ELF-1 (cell line): ENCODE measurements around the gene INSYN2B.

Source experiments
- DNase-seq: peaks from one replicate; pipeline ENCODE4 v3.0.0-alpha.2; 2016; ENCODE audit warnings: low read depth, low spot score

The INSYN2B gene

DNA sequence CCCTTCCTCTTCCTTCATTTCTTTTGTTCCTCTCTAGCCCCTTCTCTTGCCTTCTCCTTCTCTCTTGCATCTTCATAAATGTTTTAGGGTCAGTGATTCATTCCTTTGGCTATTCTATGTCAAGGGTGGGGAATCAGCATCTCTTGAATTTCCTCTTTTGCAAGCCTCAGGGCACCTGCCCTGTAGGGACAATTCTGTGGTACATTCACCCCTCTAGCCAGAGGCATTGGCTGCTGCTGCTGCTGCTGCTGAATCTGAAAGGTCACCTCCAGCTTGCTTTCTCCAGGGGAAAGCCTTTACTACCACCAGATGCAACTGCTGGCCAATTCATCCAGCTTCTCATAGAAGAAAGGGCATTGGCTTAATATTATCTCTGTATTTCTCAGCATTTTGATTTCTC, 87.3 kb downstream of the INSYN2B start:
- no peak for DNase-seq

DNA sequence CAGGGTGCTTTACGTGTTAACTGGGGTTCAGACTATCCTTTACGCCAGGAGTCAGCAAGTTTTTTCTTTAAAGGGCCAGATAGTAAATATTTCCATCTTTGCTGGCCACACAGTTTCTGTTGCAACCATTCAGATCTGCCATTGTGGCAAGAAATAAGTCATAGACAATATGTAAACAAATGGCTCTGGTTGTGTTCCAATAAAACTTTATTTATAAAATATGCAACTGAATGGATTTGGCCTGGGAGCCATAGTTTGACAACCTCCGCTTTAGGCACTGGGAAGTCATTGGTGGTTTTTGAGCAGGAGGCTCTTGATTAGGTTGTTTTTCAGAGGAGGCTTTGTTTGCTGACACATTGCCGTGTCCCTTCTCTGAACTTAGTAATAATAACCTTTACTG, 90.7 kb downstream of the INSYN2B start:
- DNase-seq = no peak

DNA sequence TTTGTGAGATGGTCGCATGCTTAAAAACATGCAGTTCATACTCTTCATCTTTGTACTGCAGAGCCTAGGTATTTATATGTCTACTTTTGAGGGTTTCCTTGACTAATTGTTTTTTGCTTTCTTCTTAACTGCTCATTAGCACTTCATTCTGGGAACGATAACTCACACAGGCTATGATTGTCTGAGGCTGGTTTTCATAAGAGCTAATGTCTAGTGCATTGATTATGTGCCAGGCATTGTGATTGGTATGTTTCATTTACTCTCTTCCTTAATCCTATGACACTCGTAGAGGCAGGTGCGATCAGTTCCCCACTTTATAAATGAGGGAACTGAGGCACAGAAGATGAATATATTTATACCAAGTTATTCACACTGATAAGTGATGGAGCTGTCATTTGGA, 93.6 kb downstream of the INSYN2B start:
- no peak for DNase-seq

DNA sequence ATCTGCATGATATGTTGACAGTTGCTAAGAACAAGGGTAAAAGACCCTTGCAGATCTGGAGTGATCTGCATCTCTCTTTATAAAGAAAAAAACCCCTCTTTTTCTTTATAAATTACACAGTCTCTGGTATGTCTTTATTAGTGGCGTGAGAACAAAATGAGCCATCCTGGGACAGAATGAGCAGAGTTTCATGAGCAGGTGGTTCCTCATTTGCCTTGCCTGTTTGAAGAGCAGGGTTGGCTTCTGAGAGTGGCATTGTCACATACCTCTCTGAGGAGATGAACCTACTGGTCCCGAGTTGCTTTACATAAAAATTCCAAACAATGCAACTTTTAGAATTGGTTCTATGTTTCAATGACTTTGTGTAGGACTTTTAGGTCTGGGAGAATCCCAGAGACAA, 94.3 kb downstream of the INSYN2B start:
- DNase-seq = no peak

DNA sequence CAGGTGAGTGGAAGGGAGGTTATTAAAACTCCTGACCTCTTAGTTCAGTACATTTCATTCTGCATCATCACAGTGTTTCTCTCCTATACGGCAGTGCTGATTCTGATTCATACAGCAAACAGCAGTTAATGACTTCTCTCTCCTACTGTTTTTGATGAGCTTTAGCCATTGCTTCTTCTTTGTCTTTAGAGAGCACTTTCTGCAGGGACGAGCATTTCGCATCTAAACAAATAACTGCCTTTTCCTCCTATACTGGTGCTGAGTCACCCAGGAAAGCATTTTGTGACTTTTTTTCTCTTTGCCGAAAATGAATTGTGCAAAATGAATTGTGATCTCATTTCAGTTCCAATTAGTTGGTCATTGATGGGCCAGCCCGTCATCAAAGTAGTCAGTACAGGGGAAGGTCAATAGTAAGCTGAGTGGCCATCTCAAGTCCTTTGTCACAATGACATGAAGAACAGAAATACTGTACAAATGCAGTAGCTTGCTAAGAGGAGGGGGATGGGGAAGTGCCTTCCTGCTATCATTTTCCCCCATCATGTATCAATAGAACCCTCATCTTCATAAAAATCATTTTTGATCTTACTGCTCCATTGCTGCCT, 98.5 kb downstream of the INSYN2B start:
- DNase-seq = no peak

DNA sequence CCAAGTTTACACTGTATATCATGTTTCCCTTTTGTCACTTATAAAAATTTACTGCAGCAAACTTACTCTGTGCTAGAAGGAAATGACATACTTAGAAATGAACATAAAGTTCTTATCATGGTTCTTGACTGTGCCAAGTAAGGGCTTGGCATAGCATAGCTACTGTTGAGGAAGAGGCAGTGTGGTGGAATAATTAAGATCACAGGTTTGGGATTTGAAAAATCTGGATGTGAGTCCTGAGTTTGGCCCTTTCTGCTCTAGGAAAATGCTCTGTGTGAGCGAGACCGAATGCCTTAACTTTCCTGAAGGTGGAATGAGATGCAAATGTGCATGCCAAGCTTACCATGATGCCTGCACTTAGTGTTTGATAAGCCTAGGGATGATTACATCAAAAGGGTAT, 99.5 kb downstream of the INSYN2B start:
- DNase-seq = no peak

DNA sequence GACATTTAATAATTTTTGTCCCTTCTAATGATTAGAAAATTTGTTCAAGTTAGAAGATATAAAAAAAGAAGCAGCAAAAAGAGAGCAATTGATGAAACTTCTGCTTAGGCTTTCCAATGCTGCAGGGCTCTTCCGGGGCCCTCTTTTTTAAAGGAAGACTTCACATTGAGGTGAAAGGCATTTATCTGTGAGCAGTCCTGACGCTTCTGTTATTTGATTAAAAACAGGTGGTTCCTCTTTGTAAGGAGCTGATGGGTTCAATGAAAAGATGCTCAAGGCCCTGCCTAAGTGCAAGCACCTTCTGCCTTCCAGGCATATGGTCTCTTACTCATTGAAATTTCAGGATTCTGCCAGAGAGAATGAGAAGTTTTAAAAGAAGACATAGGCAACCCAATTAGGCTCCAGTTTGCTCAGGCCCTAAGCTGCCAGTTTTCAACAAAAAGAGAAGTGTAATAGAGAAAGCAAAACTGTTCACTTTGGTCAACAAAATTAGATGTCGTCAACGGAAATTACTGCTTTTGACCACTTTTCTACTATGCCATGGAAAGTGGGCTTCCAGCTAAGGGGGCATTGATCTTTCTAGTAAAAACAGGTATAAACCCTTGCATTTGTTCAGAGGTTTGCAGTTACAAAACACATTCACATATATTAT, 100.2 kb downstream of the INSYN2B start:
- no peak for DNase-seq

DNA sequence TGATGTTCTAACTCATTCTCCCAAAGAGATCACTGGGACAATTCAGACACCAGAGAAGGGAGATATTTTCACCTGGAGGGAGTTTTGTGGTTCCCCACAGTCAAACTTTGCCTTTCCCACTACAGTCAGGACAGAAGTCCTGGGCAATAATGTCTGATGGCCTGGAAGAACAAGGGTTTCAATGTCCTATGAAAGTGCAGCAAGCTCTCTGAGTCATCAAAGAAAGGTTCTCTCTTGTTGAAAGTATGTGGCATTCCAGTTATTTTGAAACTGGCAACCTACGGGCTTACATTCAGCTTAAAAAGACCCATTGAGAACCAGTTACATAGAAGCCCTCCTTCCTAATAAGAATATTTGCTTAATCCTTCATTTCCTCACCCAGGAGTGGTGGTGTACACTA, 103.9 kb downstream of the INSYN2B start:
- no peak for DNase-seq

DNA sequence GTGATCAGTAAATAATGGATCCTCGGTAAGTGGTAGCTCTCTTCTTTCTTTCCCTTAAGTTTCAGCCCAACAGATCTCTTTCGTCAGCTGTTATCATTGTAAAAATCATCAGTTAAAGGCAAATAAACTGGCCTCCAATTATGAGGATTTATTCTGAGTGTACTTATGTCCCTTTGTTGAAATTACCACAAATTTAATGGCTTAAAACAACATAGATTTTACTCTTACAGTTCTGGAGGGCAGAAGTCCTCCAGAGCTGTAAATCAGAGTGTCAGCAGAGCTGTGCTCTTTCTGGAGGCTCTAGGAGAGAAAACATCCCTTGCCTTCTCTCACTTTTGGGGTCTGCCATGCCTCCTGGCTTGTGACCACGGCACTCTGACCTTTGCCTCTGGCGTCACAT, 104.6 kb downstream of the INSYN2B start:
- DNase-seq = no peak

DNA sequence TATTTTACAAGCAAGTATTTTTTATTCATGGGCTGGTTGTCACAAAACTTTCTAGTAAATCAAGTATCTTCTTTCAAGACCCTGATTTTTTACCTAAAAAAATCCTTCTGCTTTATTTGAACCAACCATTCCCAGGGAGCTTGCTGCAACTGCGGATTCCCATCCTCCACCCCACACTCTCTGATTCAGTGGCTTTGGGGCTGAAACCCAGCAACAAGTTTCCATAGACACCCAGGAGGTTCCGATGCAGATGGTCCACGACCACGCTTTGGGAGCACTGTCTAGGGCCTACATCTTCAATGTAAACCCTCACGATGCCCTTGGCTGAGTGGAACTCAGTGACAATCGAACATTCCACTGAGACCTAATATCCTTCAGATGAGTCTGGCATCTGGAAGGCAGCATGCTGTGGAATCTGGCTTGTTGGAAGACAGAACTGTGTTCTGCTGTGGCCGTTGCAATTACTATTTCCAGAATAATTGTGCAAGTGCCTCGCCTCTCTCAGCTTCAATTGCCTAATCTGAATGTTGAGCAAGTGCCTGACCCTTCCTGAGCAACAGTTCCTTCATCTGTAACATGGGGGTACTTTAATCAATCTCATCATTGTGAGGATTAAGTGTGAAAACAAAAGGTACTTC, 105.1 kb downstream of the INSYN2B start:
- no peak for DNase-seq

DNA sequence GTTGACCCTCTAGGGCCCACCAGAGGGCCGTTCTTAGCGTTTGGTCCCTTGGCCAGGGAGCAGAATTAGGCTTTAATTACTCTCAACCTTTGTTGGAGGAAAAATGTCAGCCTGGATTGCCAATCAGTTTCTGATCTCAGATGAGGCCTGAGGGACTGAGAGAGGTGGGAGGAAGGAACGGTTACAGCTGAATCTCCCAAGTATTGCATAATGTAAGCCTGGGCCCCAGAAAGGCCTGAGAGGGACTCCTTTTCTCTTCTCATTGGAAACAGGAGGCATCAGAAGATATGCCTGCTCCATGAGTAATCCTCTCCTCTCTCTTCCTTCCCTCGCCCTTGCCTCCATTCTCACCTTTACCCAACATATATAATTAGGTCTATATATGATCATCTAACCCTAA, 105.7 kb downstream of the INSYN2B start:
- DNase-seq = peak; percentile 6

DNA sequence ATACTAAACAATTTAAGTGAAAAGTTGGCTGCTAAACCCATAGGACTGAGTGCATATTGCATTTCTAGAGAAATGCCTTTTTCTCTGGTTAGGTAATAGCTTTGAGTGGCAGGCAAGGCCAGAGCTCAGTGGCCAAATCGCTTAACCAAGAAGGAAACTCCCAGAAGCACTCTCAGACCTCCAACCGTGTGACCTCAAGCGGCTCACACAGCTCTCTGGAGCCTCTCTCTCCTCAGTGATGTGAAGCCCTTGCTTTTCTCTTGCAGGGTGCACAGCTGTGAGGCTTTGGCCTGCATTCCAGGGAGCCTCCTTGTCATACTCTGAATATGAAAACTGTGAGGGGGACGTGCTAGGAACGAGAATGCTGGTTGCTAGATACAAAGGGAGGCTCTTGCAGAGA, 106.7 kb downstream of the INSYN2B start:
- no peak for DNase-seq

DNA sequence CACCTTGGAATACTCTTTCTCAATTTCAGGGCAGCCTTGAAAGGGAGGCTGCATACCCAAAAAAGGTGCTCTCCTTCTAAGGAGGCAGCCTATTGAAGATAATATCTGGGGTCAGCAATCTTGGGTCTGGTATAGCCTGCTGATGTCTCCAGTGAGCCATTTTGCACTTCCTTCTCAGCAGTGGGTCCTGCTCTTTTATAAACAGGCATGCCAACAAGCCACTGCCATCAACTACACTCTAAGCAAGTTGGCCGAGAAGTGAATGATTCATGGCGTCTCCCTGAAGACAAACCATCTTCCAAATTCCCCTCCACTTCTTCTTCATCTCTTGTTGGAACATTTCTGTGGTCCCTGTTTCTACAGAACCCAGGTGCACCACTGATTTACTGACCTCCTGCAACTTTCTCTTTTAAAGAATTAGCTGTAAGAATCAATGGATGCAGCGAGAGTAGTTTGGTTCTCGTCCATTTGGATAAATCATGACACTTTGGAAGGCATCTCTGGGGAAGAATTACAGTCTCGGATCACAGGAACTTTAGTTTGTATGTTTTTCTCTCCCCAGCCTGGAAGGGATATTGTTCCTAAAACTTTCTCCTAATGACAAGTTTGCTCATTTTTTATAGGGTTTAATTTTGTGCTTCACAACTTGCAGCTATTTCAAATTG, 108.3 kb downstream of the INSYN2B start:
- no peak for DNase-seq

DNA sequence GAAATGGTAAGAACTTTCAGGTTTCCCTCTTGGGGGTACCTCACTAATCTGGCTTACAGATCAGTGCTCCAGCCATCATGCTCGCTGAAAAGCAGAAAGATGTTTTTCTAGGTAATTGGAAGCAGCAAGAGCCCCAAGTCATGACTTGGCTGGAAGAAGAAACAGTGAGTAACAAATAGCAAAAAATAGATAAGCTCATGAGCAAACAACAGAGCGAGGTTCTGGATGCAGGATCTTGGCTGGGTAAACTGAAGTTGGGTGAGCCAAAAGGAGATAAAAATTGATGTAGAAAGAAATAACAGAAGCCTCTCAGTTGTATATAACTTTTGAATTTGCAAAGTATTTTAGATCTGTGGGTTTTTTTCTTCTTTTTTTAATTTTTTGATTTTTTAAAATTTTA, 110.1 kb downstream of the INSYN2B start:
- no peak for DNase-seq

DNA sequence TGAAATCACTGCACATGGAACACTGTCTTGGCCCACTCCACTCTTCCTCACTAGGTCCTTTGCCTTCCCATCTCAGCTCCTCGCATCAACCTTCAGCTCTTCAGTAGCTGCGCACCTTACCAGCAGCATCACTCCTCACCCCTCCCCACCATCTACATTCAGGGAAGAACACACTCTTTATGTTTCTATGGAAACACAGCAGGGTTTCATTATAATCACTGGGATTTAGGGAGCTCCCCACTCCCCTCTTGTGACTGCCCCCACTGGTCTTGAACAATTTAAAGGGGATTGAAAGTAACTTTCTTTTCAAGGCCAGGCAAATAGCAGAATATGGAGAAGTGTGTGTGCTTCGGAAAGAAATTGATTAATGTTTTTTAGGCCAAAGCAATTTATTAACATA, 111.2 kb downstream of the INSYN2B start:
- no peak for DNase-seq

DNA sequence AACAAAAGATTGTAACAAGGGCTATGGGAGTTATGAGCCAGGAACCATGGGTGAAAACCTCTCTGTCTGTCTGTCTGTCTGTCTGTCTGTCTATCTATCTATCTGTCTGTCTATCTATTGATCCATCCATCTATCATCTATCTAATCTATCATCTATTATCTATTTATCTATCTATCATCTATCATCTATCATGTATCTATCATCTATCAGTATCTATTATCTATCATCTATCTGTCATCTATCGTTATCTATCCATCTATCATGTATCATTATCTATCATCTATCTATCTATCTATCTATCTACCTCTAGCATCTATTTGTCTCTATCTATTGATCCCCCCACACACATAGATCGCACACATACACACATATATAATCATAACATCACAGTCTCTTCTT, 112.9 kb downstream of the INSYN2B start:
- no peak for DNase-seq

DNA sequence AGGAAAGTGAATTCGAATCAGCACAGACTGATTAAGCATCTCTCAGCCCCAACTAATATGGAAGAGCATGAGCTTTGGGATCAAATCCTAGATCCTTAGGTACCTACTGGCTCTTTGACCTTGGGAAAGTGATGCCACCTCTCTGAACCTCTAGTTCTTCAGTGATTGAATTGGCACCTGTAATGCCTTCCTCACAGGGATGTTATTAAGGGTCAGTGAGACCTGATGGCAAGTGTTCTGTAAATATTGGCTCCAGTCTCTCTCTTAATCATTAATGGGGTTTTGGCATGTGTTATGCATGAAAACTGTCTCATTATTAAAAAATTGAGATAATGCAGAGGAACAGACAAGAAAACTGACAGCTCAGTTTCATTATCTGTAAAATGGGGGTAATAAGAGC, 115.8 kb downstream of the INSYN2B start:
- no peak for DNase-seq

DNA sequence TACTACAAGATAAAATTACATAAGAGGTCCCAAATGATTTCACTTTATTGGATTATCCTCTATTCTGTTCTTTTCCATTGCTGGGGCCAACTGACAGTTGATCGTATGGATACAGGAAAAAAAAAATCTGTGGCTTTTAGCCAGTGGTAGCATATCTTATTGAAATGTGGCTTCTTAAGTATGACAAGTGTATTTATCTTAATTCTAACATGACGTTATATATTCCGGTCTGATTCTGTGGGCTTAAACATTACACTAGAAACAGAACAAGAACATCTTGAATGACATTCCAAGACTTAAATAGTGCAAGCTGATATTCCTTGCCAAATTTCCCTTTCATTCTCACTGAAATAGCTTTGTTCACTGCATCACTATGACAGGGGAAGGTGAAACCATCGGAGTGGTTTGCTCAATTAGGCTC, 117.9 kb downstream of the INSYN2B start:
- no peak for DNase-seq

DNA sequence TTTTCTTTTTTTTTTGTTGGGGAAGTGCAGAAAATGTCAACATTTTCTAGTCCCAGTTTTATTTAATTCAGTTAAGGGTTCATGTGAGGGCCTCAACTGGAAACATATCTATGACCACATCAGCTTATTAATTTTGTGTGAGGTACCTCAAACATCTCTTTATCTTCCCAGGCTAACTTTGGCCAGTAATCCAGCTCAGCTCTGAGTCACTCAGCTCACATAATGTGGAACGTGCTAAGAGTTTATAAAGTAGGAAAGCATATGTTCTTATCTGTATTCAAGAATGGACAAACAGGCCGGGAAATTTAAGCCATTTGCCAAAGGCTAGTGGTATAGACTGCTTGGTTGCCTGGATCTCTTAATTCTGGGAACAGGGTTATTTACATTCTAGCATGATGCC, 118.4 kb downstream of the INSYN2B start:
- DNase-seq = no peak

DNA sequence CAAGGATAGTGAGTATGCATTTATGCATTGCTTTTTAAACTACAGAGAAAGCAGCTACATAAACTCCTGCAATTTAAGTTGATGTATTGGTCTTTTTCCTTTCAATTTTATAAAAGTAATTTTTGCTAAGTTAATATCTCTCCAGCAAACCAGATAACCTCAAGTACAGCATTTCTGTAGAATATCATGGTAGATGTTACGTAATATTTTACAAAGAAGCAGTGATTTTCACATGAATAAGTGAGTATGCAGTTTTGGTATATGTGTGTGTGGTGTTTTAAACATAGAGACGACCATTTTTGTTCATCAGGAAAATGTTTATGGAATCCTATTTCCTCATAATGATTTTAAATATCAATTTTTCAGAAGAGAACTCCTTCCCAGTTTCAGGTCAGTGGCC, 118.9 kb downstream of the INSYN2B start:
- DNase-seq = no peak

DNA sequence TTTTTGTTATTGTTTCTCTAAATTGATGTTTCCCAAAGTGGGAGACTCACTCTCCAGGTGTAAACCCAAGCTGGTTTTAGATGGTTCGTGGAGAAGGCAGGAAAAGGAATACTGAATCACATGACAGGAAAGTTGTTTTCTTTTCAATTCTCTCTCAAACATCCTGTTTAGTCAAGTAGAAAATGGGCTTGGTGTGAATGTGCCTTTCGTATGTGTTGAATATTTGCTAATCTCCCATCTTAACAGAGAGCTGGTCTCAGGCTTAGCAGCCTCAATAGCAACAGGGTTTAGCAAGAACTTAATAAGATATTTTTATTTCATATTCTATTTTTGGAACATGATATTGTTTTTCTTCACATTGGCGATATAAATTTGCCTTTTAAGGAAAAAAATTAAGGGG, 119.7 kb downstream of the INSYN2B start:
- no peak for DNase-seq

DNA sequence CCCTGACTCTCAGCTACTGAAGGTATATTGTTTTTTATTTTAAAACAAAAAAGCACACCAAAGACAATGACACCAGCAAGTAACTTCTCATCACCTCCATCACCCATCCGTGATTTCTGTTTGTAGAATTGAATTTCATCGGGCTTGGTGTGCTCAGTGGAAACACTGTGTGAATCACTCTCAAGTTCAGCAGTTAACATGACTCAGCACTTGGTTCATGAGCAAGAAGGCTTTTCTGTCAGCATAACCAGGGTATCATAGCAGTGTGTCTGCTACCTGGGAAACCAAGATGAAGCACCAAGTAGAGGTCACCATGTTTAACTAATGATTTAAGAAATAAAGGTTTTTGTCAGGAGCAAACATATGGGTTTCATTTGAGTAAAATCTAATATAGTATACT, 123.7 kb downstream of the INSYN2B start:
- no peak for DNase-seq

DNA sequence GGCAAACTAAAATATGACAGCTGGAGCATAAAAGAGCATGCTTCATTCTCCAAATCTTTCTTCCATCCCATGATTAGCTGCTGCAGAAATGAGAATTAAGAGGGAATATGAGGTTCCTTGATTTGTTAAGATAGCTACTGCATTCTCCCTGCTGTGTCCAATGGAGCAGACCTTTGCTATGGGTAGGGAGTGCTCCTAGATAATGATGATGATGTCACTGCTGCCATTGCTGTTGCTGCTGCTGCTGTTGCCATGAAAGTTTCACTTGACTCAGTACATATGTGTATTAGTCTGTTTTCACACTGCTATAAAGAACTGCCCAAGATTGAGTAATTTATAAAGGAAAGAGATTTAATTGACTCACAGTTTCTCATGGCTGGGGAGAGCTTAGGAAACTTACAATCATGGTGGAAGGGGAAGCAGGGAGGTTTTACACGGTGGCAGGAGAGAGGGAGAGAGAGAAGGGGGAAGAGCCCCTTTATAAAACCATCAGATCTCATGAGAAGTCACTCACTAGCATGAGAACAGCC, 128.9 kb downstream of the INSYN2B start:
- DNase-seq = no peak
